HepG2 (cell line): Measurements from ENCODE around the gene TPGS1. TPM values are rescaled to one million over a fixed set of nuclear protein-coding genes. Genes with fewer than 3 reads are reported as not detected.

Experiments
- GABPA ChIP-seq, 2 experiments: IDR thresholded peaks; 2 replicates each; pipeline ENCODE4 v1.6.1; 2011 to 2016; ENCODE audit warnings: low read depth in 2 of 2, low read length in 1 of 2, missing biosample characterization in 1 of 2, missing genetic modification characterization in 1 of 2
- GATAD2A ChIP-seq: IDR thresholded peaks from 2 replicates; pipeline ENCODE4 v1.6.1; 2016
- MTA1 ChIP-seq: sonication (generic); formaldehyde crosslinking; IDR thresholded peaks from 2 replicates; pipeline ENCODE4 v1.4.0; 2020; ENCODE audit warnings: missing genetic modification reagents, mild to moderate bottlenecking, borderline replicate concordance
- SAFB2 ChIP-seq: sonication (generic); formaldehyde crosslinking; IDR thresholded peaks from 2 replicates; pipeline ENCODE4 v1.5.1; 2020; ENCODE audit warnings: missing genetic modification reagents, low read depth, mild to moderate bottlenecking, borderline replicate concordance
- SOX13 ChIP-seq, 3 experiments: fragments of 450-650 bp in 1 of 3; sonication (generic) in 1 of 3; formaldehyde crosslinking in 1 of 3; IDR thresholded peaks in 2 of 3; conservative IDR thresholded peaks in 1 of 3; 2 replicates each; pipeline versions ENCODE4 v1.5.0 to v1.6.1; 2016 to 2020; ENCODE audit warnings: antibody characterized with exemption in 1 of 3, mild to moderate bottlenecking in 1 of 3, missing compliant biosample characterization in 1 of 3, missing genetic modification reagents in 1 of 3, moderate library complexity in 1 of 3
- SP1 ChIP-seq, 2 experiments: fragments of 450-650 bp in 1 of 2; sonication (generic) in 1 of 2; formaldehyde crosslinking in 1 of 2; IDR thresholded peaks; 2 replicates each; pipeline versions ENCODE4 v1.4.0 to v1.6.1; 2016 to 2020; ENCODE audit warnings: missing genetic modification reagents in 1 of 2
- ZFX ChIP-seq: sonication (generic); formaldehyde crosslinking; IDR thresholded peaks from 2 replicates; pipeline ENCODE4 v1.4.0; 2020; ENCODE audit warnings: mild to moderate bottlenecking, low read depth, missing genetic modification reagents, moderate library complexity
- ZMYM3 ChIP-seq: sonication (generic); formaldehyde crosslinking; IDR thresholded peaks from 2 replicates; pipeline ENCODE4 v1.5.1; 2020; ENCODE audit warnings: mild to moderate bottlenecking, missing genetic modification reagents
- ZNF430 ChIP-seq: sonication (generic); formaldehyde crosslinking; IDR thresholded peaks from 2 replicates; pipeline ENCODE4 v1.9.0; 2021; ENCODE audit warnings: mild to moderate bottlenecking, missing genetic modification reagents
- ZNF468 ChIP-seq: sonication (generic); formaldehyde crosslinking; IDR thresholded peaks from 2 replicates; pipeline ENCODE4 v1.8.0; 2022; ENCODE audit warnings: mild to moderate bottlenecking, moderate library complexity, missing genetic modification reagents
- polyA plus RNA-seq, 8 experiments: library from polyadenylated mRNA; depleted of rRNA in 3 of 8; stranded (reverse) in 7 of 8; unstranded in 1 of 8; fragments of >200 nt; fragmentation: Illumina TruSeq in 4 of 8; extraction: Trizol in 4 of 8; gene quantifications; 2 replicates each; pipeline versions ENCODE4 v1.2.1 to v1.2.3, GENCODE V29; 2011 to 2016; ENCODE audit warnings: low read depth in 4 of 8, missing spikeins in 1 of 8, mixed read lengths in 1 of 8; ENCODE audit not compliant: insufficient read depth in 1 of 8
- total RNA-seq, 5 experiments: library from RNA; depleted of rRNA; stranded (reverse); fragments of >200 nt; fragmentation: Illumina TruSeq; extraction: Trizol; gene quantifications; 2 replicates each; pipeline ENCODE4 v1.2.3, GENCODE V29; 2016; ENCODE audit warnings: low read depth in 1 of 5
- TF ChIP-seq, protein P1 (sequence below): sonication (generic); formaldehyde crosslinking; IDR thresholded peaks from 2 replicates; pipeline ENCODE4 v1.4.0; 2020; ENCODE audit warnings: missing genetic modification reagents, borderline replicate concordance
- TF ChIP-seq, protein P2 (sequence below): sonication (generic); formaldehyde crosslinking; IDR thresholded peaks from 2 replicates; pipeline ENCODE4 v1.9.0; 2021; ENCODE audit warnings: missing genetic modification reagents, mild to moderate bottlenecking, borderline replicate concordance
- TF ChIP-seq, protein P3 (sequence below): sonication (generic); formaldehyde crosslinking; conservative IDR thresholded peaks from 2 replicates; pipeline ENCODE4 v1.8.0; 2022; ENCODE audit warnings: mild to moderate bottlenecking, moderate library complexity, missing genetic modification reagents
- TF ChIP-seq, protein P4 (sequence below): sonication (generic); formaldehyde crosslinking; IDR thresholded peaks from 2 replicates; pipeline ENCODE4 v1.8.0; 2022; ENCODE audit warnings: missing genetic modification reagents, mild to moderate bottlenecking, moderate library complexity, borderline replicate concordance
- TF ChIP-seq, protein P5 (sequence below): sonication (generic); formaldehyde crosslinking; IDR thresholded peaks from 2 replicates; pipeline ENCODE4 v1.5.1; 2020; ENCODE audit warnings: mild to moderate bottlenecking, moderate library complexity, missing genetic modification reagents
- TF ChIP-seq, protein P6 (sequence below): IDR thresholded peaks from 2 replicates; pipeline ENCODE4 v1.6.1; 2016; ENCODE audit warnings: missing genetic modification reagents, missing compliant biosample characterization

TPGS1 gene
- total and polyA plus RNA-seq, 2 of the 13 experiments (the other 11 are each of a cell fraction or from before 2014, with no cell fraction given) = 1.1 to 6.2 TPM

DNA sequence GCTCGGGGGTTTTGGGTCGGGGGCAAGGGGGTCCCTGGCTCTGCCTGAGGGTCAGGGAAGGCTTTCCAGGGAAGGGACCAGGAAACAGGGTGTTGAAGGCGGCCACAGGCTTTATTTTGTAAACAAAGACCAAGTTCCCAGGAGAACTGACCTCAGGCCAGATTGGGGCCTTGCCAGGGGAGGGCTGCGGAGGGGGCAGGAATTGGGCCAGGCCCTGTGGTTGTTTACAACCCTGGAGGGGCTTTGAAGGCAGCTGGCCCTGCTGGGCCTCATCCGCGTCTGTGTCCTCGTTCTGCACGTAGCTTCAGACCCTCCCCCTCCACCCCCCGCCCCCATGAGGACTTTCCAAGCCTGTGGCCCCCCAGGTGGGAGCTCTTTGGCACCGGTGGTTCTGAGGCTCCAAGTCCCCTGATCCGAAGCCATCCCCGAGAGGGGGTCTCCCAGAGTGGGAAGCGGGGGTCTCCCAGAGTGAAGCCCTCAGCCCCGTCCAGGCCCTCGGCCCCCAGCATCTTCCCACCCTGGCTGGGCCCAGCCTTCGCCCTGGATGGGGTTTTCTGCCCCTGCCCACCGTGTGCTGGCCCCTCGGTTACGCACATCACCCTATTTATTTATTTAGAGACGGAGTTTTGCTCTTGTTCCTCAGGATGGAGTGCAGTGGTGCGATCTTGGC is 51.6 kb downstream of the TPGS1 start (continued):
- TF ChIP-seq SOX13 (IDR thresholded peaks at IDR 0.05) (no peak), SOX13 (CRISPR knock-in tag; conservative IDR thresholded peaks at IDR 0.05 in 1 of 2, IDR thresholded peaks at IDR 0.05 in 1 of 2) (peak in 1 of 2 experiments; percentile 46; a peak in 1 of 4 replicates), ZMYM3 (CRISPR knock-in tag) (peak; percentile 63; the same call in 1 of the 2 replicates), SAFB2 (CRISPR knock-in tag) (0 out of 2 replicates have a peak, but pooled peaks have one; percentile 13), SP1 (IDR thresholded peaks at IDR 0.05) (no peak), SP1 (CRISPR knock-in tag; IDR thresholded peaks at IDR 0.05) (no peak), ZNF430 (CRISPR knock-in tag) (peak; percentile 40; the same call in 1 of the 2 replicates), ZFX (peak; percentile 83), ZNF468 (CRISPR knock-in tag) (no peak), MTA1 (CRISPR knock-in tag) (0 out of 2 replicates have a peak, but pooled peaks have one; percentile 43), GATAD2A (CRISPR knock-in tag) (peak; percentile 56; the same call in 1 of the 2 replicates), GABPA (IDR thresholded peaks at IDR 0.05; ENCODE audit: low read depth, low read length) (no peak), GABPA (CRISPR knock-in tag; IDR thresholded peaks at IDR 0.05; ENCODE audit: low read depth) (peak; percentile 40; the same call in 1 of the 2 replicates)
- TF ChIP-seq, protein P1, sequence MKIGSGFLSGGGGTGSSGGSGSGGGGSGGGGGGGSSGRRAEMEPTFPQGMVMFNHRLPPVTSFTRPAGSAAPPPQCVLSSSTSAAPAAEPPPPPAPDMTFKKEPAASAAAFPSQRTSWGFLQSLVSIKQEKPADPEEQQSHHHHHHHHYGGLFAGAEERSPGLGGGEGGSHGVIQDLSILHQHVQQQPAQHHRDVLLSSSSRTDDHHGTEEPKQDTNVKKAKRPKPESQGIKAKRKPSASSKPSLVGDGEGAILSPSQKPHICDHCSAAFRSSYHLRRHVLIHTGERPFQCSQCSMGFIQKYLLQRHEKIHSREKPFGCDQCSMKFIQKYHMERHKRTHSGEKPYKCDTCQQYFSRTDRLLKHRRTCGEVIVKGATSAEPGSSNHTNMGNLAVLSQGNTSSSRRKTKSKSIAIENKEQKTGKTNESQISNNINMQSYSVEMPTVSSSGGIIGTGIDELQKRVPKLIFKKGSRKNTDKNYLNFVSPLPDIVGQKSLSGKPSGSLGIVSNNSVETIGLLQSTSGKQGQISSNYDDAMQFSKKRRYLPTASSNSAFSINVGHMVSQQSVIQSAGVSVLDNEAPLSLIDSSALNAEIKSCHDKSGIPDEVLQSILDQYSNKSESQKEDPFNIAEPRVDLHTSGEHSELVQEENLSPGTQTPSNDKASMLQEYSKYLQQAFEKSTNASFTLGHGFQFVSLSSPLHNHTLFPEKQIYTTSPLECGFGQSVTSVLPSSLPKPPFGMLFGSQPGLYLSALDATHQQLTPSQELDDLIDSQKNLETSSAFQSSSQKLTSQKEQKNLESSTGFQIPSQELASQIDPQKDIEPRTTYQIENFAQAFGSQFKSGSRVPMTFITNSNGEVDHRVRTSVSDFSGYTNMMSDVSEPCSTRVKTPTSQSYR (CRISPR knock-in tag) = peak; percentile 52; the same call in 1 of the 2 replicates
- TF ChIP-seq, protein P2, sequence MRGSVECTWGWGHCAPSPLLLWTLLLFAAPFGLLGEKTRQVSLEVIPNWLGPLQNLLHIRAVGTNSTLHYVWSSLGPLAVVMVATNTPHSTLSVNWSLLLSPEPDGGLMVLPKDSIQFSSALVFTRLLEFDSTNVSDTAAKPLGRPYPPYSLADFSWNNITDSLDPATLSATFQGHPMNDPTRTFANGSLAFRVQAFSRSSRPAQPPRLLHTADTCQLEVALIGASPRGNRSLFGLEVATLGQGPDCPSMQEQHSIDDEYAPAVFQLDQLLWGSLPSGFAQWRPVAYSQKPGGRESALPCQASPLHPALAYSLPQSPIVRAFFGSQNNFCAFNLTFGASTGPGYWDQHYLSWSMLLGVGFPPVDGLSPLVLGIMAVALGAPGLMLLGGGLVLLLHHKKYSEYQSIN (CRISPR knock-in tag) = peak; percentile 89
- TF ChIP-seq, protein P3, sequence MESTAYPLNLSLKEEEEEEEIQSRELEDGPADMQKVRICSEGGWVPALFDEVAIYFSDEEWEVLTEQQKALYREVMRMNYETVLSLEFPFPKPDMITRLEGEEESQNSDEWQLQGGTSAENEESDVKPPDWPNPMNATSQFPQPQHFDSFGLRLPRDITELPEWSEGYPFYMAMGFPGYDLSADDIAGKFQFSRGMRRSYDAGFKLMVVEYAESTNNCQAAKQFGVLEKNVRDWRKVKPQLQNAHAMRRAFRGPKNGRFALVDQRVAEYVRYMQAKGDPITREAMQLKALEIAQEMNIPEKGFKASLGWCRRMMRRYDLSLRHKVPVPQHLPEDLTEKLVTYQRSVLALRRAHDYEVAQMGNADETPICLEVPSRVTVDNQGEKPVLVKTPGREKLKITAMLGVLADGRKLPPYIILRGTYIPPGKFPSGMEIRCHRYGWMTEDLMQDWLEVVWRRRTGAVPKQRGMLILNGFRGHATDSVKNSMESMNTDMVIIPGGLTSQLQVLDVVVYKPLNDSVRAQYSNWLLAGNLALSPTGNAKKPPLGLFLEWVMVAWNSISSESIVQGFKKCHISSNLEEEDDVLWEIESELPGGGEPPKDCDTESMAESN (CRISPR knock-in tag) = no peak
- TF ChIP-seq, protein P4, sequence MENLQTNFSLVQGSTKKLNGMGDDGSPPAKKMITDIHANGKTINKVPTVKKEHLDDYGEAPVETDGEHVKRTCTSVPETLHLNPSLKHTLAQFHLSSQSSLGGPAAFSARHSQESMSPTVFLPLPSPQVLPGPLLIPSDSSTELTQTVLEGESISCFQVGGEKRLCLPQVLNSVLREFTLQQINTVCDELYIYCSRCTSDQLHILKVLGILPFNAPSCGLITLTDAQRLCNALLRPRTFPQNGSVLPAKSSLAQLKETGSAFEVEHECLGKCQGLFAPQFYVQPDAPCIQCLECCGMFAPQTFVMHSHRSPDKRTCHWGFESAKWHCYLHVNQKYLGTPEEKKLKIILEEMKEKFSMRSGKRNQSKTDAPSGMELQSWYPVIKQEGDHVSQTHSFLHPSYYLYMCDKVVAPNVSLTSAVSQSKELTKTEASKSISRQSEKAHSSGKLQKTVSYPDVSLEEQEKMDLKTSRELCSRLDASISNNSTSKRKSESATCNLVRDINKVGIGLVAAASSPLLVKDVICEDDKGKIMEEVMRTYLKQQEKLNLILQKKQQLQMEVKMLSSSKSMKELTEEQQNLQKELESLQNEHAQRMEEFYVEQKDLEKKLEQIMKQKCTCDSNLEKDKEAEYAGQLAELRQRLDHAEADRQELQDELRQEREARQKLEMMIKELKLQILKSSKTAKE (CRISPR knock-in tag) = peak; percentile 81; the same call in 1 of the 2 replicates
- TF ChIP-seq, protein P5, sequence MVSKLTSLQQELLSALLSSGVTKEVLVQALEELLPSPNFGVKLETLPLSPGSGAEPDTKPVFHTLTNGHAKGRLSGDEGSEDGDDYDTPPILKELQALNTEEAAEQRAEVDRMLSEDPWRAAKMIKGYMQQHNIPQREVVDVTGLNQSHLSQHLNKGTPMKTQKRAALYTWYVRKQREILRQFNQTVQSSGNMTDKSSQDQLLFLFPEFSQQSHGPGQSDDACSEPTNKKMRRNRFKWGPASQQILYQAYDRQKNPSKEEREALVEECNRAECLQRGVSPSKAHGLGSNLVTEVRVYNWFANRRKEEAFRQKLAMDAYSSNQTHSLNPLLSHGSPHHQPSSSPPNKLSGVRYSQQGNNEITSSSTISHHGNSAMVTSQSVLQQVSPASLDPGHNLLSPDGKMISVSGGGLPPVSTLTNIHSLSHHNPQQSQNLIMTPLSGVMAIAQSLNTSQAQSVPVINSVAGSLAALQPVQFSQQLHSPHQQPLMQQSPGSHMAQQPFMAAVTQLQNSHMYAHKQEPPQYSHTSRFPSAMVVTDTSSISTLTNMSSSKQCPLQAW (CRISPR knock-in tag) = 0 out of 2 replicates have a peak, but pooled peaks have one; percentile 45
- TF ChIP-seq, protein P6, sequence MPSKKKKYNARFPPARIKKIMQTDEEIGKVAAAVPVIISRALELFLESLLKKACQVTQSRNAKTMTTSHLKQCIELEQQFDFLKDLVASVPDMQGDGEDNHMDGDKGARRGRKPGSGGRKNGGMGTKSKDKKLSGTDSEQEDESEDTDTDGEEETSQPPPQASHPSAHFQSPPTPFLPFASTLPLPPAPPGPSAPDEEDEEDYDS (CRISPR knock-in tag) = peak; percentile 47; the same call in 1 of the 2 replicates
